ENCODE data around the gene C1orf35.

The C1orf35 gene

DNA sequence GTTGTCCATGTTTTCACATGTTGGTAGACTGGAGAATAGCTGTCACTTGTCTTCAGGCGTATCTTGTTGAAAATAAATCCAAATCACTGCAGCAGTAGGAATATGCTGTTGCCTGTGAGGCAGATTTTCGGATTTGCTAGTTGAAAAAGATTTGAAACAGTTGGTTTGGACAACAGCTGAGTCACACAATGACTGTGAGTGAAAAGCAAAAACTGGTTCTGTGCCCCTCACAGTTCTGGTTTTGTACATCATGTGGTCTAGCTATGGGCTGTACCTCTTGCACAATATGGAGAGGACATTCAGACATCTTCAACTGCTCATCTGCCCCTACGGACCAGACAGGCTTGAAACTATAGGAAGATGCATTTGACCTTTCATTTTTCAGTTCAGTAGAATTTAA is 18.8 kb downstream of the C1orf35 start:
- Histone ChIP-seq H3K27me3 (ENCODE audit: control insufficient read depth, insufficient read depth, low read length) (peaks cover 4% of the 10 kb centered on the region; the same call in 1 of the 2 replicates), H3K4me3 (ENCODE audit: low read length) (peak overlapping the region; percentile 94; the same call in 1 of the 2 replicates), H3K9me3 (ENCODE audit: control insufficient read depth, insufficient read depth, low read length) (no peaks in the 10 kb centered on the region), H3K36me3 (ENCODE audit: control insufficient read depth, insufficient read depth, low read length) (0 out of 2 replicates have a peak, but pooled peaks cover 5% of the 10 kb centered on the region), H3K4me1 (ENCODE audit: control insufficient read depth, insufficient read depth, low read length) (peaks cover 5% of the 10 kb centered on the region; the same call in 1 of the 2 replicates), H3K27ac (ENCODE audit: low read length) (no peak overlapping the region)
- no peak for DNase-seq (ENCODE audit: low read depth, low spot score)
- no CpG with 5 or more reads among the region's 3 CpGs for WGBS (ENCODE audit: insufficient coverage, insufficient read length)

DNA sequence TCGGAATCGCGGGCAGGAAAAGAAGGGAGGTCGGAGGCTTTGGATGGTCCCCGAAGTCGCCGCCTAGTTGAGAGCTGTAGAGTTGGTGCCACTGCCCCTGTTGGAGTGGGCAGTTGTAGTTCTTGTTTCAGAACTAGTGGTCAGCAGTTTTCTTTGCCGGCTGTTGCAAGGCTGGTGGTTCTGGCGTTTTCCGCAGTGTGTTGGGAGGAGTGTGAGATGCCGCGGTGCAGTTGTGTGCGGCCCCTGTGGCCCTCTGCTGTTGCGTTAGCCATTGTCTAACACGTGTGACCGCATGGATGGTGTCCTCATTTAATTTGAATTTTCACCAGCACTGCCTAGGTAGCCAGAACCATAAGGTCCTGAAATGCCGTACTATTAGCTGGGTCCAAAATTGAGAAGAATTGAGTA is 19.2 kb downstream of the C1orf35 start:
- Histone ChIP-seq H3K9me3 (ENCODE audit: control insufficient read depth, insufficient read depth, low read length) (no peaks in the 10 kb centered on the region), H3K36me3 (ENCODE audit: control insufficient read depth, insufficient read depth, low read length) (0 out of 2 replicates have a peak, but pooled peaks cover 4% of the 10 kb centered on the region), H3K27me3 (ENCODE audit: control insufficient read depth, insufficient read depth, low read length) (peaks cover 4% of the 10 kb centered on the region; the same call in 1 of the 2 replicates), H3K27ac (ENCODE audit: low read length) (no peak overlapping the region), H3K4me3 (ENCODE audit: low read length) (peak overlapping the region; percentile 94; the same call in 1 of the 2 replicates), H3K4me1 (ENCODE audit: control insufficient read depth, insufficient read depth, low read length) (peaks cover 5% of the 10 kb centered on the region; the same call in 1 of the 2 replicates)
- no CpG with 5 or more reads among the region's 17 CpGs for WGBS (ENCODE audit: insufficient coverage, insufficient read length)
- no peak for DNase-seq (ENCODE audit: low read depth, low spot score)

DNA sequence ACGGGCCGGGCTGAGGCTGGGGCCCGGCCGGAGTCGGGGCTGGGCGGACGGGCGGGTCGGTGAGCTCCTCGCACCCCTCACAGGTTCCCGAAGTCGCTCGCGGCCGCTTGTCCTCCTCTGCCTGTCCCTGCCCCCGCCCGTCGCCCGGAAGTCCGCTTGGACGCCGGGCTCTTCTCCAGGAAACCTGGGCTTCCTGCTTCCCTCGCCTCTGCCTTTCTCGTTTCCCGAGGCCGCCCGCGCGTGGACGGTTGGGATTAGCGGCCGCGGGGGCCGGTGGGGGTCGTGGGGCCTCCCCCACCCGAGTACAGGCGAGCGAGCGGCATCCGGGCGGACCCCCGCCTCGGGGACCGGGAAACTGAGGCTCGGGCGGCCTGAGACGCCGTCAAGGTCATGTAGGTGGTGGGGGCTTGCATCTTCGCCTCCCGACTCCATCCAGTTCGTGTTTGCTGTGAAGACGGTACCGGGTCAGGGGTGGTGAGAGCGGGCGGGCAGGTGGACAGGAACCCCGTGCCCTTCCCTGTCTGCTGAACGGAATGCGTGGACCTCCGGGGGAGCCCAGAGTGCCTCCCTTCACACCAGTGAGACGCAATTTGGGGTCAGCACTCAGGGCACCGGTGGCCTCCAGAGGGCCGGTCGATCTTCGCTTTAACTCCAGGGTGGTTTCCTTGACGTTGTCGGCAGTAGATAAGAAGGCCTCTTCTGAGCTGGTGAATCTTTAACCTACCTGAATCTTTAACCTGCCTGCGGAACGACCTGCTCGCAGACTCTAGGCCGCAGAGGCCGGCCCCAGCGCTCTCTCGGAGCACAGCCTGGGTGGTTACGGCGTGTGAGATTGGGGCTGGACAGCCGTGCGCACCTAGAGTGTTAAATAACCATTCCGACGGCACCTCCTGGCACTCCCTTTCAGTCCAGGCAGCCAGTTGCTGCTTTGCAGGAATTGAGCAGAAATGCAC is 19.9 kb downstream of the C1orf35 start:
- H3K4me1 ChIP-seq (ENCODE audit: control insufficient read depth, insufficient read depth, low read length) = peaks cover 5% of the 10 kb centered on the region; the same call in 1 of the 2 replicates
- 0 out of 2 replicates have a peak, but pooled peaks cover 3% of the 10 kb centered on the region for H3K36me3 ChIP-seq (ENCODE audit: control insufficient read depth, insufficient read depth, low read length)
- no peaks in the 10 kb centered on the region for H3K9me3 ChIP-seq (ENCODE audit: control insufficient read depth, insufficient read depth, low read length)
- H3K4me3 ChIP-seq (ENCODE audit: low read length) = peak overlapping the region; percentile 94
- no peak for DNase-seq (ENCODE audit: low read depth, low spot score)
- peaks cover 4% of the 10 kb centered on the region; the same call in 1 of the 2 replicates for H3K27me3 ChIP-seq (ENCODE audit: control insufficient read depth, insufficient read depth, low read length)
- H3K27ac ChIP-seq (ENCODE audit: low read length) = no peak overlapping the region
- WGBS (ENCODE audit: insufficient coverage, insufficient read length) = no CpG with 5 or more reads among the region's 79 CpGs

DNA sequence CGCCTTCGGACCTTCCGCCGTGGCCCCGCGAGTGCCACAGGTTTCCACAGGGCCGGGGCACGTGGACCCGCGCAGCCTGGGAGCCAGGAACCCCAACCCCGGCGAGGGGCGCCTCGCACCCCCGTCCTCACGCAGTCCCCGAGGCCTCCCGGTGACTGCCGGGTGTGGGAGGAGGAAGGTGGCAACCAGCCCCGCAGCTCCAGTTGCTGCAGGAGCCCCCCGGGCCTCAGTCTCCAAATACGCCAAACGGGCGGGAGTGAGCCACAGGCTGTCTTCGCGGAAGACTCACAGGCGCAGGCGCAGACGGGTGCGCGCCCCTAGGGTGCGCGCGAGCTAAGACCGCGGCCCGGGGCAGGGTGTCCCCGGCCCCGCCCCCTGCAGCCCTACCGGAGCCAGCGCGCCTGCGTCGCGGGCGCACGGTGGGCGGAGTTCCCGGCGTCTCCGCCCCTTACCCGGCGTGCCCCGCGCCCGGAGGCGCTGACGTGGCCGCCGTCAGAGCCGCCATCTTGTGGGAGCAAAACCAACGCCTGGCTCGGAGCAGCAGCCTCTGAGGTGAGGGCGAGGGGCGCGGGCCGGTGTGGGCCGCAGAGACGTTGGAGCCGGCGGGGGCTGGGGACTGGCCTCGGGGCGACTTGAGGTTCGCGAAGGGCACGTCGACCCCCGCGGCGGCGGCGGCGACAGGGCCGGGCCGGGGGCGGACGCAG is 20.8 kb downstream of the C1orf35 start, which contains the start of gene ARF1:
ARF1 (plus strand) TSS at position 495 of the 704 bp plus-strand sequence. CDS start 14,407 bp downstream, outside the sequence.
- Histone ChIP-seq H3K27ac (ENCODE audit: low read length) (no peak within 1 kb of the TSS), H3K4me1 (ENCODE audit: control insufficient read depth, insufficient read depth, low read length) (peaks cover 5% of the 10 kb centered on the region; the same call in 1 of the 2 replicates), H3K36me3 (ENCODE audit: control insufficient read depth, insufficient read depth, low read length) (no peaks in the 10 kb centered on the region), H3K27me3 (ENCODE audit: control insufficient read depth, insufficient read depth, low read length) (peaks cover 6% of the 10 kb centered on the region; the same call in 1 of the 2 replicates), H3K9me3 (ENCODE audit: control insufficient read depth, insufficient read depth, low read length) (no peaks in the 10 kb centered on the region), H3K4me3 (ENCODE audit: low read length) (peak within 1 kb of the TSS; percentile 94)
- no CpG with 5 or more reads among the region's 87 CpGs for WGBS (ENCODE audit: insufficient coverage, insufficient read length)
- DNase-seq (ENCODE audit: low read depth, low spot score) = no peak

DNA sequence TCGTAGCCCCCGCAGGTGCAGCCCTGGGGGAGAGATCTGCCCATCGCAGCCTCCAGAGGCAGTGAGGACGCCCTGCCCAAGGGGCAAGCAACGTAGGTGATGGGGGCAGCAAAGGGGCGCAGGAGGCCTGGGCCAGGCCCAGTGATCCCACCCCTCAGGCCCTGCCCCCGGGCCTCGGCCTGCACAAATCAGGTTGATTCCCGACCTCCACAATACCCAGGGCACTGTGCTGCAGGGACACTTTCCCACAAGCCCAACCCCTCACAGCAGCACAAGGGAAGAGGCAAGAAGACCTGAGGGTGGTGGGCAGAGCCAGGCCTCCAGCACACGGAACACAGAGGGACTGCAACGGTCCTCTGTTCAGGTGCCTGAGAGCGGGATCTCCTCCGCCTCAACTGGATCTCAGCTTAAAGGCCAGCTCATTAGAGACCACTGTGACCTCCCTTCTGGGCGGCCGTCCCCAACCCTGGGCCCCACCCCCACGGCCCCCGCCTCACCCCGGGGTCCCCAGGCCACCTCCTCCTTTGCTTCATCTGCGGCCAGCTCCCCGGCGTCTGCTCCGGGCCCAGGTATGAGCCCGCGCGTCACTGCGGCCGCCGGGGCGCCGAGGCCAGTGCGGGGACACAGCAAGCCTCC is 21.4 kb downstream of the C1orf35 start:
- peak overlapping the region; percentile 64; the same call in 1 of the 2 replicates for H3K4me3 ChIP-seq (ENCODE audit: low read length)
- H3K27ac ChIP-seq (ENCODE audit: low read length) = no peak overlapping the region
- peaks cover 5% of the 10 kb centered on the region; the same call in 1 of the 2 replicates for H3K4me1 ChIP-seq (ENCODE audit: control insufficient read depth, insufficient read depth, low read length)
- no peak for DNase-seq (ENCODE audit: low read depth, low spot score)
- H3K27me3 ChIP-seq (ENCODE audit: control insufficient read depth, insufficient read depth, low read length) = peaks cover 7% of the 10 kb centered on the region; the same call in 1 of the 2 replicates
- WGBS (ENCODE audit: insufficient coverage, insufficient read length) = no CpG with 5 or more reads among the region's 31 CpGs
- no peaks in the 10 kb centered on the region for H3K9me3 ChIP-seq (ENCODE audit: control insufficient read depth, insufficient read depth, low read length)
- H3K36me3 ChIP-seq (ENCODE audit: control insufficient read depth, insufficient read depth, low read length) = no peaks in the 10 kb centered on the region

DNA sequence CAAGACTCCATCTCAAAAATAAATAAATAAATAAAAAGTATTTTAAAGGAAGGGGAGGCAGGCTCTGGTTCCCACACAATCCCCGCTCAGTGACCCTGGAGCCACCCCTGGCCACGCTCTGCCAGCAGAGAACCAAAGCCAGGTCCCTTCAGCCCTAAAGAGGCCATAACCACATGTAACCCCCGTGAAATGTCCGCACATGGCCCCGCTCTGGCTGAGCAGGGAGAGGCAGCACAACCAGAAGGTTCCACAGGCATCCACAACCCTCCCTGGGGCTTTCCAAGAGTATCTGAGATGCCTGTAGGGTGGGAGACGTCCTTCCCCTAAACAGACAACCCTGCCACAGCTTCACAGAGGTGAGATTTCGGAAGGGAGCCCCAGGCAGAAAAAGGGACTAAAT is 22.0 kb downstream of the C1orf35 start:
- H3K9me3 ChIP-seq (ENCODE audit: control insufficient read depth, insufficient read depth, low read length) = no peaks in the 10 kb centered on the region
- no peaks in the 10 kb centered on the region for H3K36me3 ChIP-seq (ENCODE audit: control insufficient read depth, insufficient read depth, low read length)
- peaks cover 5% of the 10 kb centered on the region; the same call in 1 of the 2 replicates for H3K4me1 ChIP-seq (ENCODE audit: control insufficient read depth, insufficient read depth, low read length)
- H3K27ac ChIP-seq (ENCODE audit: low read length) = no peak overlapping the region
- no peak for DNase-seq (ENCODE audit: low read depth, low spot score)
- WGBS (ENCODE audit: insufficient coverage, insufficient read length) = no CpG with 5 or more reads among the region's 7 CpGs
- no peak overlapping the region for H3K4me3 ChIP-seq (ENCODE audit: low read length)
- peaks cover 9% of the 10 kb centered on the region for H3K27me3 ChIP-seq (ENCODE audit: control insufficient read depth, insufficient read depth, low read length)

DNA sequence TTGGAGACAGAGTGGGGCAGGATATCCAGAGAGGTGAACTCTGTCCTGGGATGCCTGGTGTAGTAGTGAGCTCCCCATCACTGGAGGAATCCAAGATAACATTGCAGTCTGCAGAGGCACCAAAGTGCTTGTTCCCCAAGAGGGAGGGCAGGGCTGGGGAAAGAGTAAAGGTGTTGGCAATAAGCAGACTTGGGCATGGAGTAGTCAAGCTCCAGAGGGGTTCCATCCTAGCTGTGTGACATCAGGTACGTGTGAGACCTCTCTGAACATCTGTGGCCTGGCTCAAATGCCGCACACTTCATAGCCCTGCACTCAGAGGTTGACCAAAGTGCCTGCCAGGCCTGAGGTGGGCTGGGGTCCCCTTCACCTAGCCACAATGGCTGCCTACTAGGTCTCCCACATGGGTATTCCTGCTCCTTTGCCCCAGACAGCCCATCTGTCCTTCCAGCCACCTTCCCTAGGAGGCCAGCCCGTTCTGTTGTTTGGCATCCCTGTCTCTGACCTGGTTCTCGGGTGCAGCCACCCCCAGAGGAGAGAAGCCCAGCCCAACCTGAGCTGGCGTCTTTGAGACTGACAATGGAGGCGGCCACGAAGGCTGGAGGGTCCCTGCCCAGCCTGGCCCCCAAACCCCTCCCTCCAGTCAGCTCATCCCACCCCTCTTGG is 23.4 kb downstream of the C1orf35 start:
- H3K4me1 ChIP-seq (ENCODE audit: control insufficient read depth, insufficient read depth, low read length) = peaks cover 5% of the 10 kb centered on the region; the same call in 1 of the 2 replicates
- no peak overlapping the region for H3K4me3 ChIP-seq (ENCODE audit: low read length)
- no CpG with 5 or more reads among the region's 7 CpGs for WGBS (ENCODE audit: insufficient coverage, insufficient read length)
- H3K27me3 ChIP-seq (ENCODE audit: control insufficient read depth, insufficient read depth, low read length) = peaks cover 15% of the 10 kb centered on the region
- no peak for DNase-seq (ENCODE audit: low read depth, low spot score)
- no peaks in the 10 kb centered on the region for H3K9me3 ChIP-seq (ENCODE audit: control insufficient read depth, insufficient read depth, low read length)
- no peak overlapping the region for H3K27ac ChIP-seq (ENCODE audit: low read length)
- H3K36me3 ChIP-seq (ENCODE audit: control insufficient read depth, insufficient read depth, low read length) = no peaks in the 10 kb centered on the region

DNA sequence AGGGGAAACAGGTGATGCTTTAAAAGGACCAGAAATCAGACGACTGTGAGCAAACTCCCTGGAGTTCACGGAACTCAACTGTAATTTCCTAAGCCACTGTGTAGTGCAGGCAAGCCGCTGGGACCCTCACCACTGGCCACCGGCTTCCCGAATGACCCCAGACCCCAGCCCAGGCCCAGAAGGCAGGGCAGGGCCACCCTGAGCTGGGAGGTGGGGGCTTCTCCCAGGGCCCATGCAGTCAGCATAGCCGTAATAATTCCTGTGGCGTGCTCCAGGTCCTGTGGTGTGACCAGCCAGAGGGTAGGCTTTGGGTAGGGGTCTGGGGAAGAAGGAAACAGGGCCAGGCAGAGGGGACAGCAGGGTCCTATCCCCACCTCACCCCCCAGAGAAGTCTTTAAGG is 24.1 kb downstream of the C1orf35 start:
- WGBS (ENCODE audit: insufficient coverage, insufficient read length) = no CpG with 5 or more reads among the region's 7 CpGs
- no peak for DNase-seq (ENCODE audit: low read depth, low spot score)
- Histone ChIP-seq H3K9me3 (ENCODE audit: control insufficient read depth, insufficient read depth, low read length) (no peaks in the 10 kb centered on the region), H3K36me3 (ENCODE audit: control insufficient read depth, insufficient read depth, low read length) (no peaks in the 10 kb centered on the region), H3K27me3 (ENCODE audit: control insufficient read depth, insufficient read depth, low read length) (peaks cover 17% of the 10 kb centered on the region), H3K4me3 (ENCODE audit: low read length) (no peak overlapping the region), H3K4me1 (ENCODE audit: control insufficient read depth, insufficient read depth, low read length) (0 out of 2 replicates have a peak, but pooled peaks cover 4% of the 10 kb centered on the region), H3K27ac (ENCODE audit: low read length) (no peak overlapping the region)

DNA sequence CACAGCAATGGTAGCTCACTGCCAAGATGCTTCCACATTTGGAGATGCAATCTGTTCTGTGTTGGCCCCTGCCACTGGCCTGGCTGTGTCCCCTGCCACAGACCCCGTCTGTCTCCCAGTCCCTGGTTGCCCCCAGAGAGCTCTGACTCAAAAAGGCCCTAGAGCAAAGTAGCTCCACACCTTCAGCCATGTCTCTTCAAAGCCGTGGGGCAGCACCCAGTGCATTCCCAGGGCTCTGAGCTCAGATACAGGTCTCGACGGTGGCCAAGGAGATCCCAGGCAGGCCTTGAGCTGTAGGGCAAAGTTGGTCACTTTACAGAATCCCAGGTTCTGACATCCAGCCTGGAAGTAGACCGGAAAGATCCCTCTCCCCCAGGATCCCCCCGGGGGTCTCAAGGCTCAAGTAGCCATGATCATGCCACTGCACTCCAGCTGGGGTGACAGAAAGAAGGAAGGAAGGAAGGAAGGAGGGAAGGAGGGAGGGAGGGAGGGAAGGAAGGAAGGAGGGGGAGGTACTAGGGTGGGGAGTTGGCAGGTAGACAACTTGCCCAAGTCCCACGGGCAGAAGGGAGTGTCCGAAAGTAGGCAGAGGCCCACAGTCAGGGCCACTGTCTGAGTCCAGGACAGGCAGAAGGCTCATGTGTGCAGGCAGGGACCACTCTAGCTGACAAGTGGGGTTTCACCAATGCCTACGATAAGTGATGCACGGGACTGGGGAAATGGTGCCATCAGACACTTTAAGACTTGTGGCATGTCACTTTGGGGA is 25.4 kb downstream of the C1orf35 start:
- no peaks in the 10 kb centered on the region; the same call in 1 of the 2 replicates for H3K36me3 ChIP-seq (ENCODE audit: control insufficient read depth, insufficient read depth, low read length)
- no CpG with 5 or more reads among the region's 10 CpGs for WGBS (ENCODE audit: insufficient coverage, insufficient read length)
- no peak for DNase-seq (ENCODE audit: low read depth, low spot score)
- H3K9me3 ChIP-seq (ENCODE audit: control insufficient read depth, insufficient read depth, low read length) = no peaks in the 10 kb centered on the region
- H3K27me3 ChIP-seq (ENCODE audit: control insufficient read depth, insufficient read depth, low read length) = peaks cover 23% of the 10 kb centered on the region
- H3K4me1 ChIP-seq (ENCODE audit: control insufficient read depth, insufficient read depth, low read length) = peaks cover 1% of the 10 kb centered on the region; the same call in 1 of the 2 replicates
- H3K4me3 ChIP-seq (ENCODE audit: low read length) = no peak overlapping the region
- no peak overlapping the region for H3K27ac ChIP-seq (ENCODE audit: low read length)

Data from iPS DF 6.9 (cell line).